HG03558 (cell line): ENCODE data around the gene PDZD2.
A peak's percentile ranks its signal among the peaks of the same experiment; 100 is the strongest.
"Not testable (repeated sequence)": the region's sequence is repeated elsewhere in the genome, so short reads cannot be mapped to it uniquely, and the experiment has no call there.

Source experiments
- ATAC-seq: cut with Tn5 transposase; IDR thresholded peaks from one replicate; pipeline ENCODE4 v1.9.1; 2021; ENCODE audit warnings: moderate number of reproducible peaks; ENCODE audit not compliant: unreplicated experiment; ENCODE audit errors: extremely low read depth

The PDZD2 gene

GRCh38 chr5:31987985-31988710, 349.2 kb downstream of the PDZD2 start:
- ATAC-seq = no peak

- no peak for ATAC-seq
Observed at GRCh38 chr5:31990081-31990650, 351.2 kb downstream of the PDZD2 start.

- no peak for ATAC-seq
Observed at GRCh38 chr5:31990701-31991110, 351.8 kb downstream of the PDZD2 start.

GRCh38 chr5:31992377-31992776, 353.4 kb downstream of the PDZD2 start:
- ATAC-seq = no peak

GRCh38 chr5:31993165-31993961, 354.4 kb downstream of the PDZD2 start:
- ATAC-seq = no peak

GRCh38 chr5:31995006-31995405, 356.1 kb downstream of the PDZD2 start:
- peak; percentile 54 for ATAC-seq

GRCh38 chr5:31995714-31996113, 356.8 kb downstream of the PDZD2 start:
- ATAC-seq = no peak

- ATAC-seq = no peak
Observed at GRCh38 chr5:31996909-31997308, 358.0 kb downstream of the PDZD2 start.

GRCh38 chr5:31999470-31999869, 360.5 kb downstream of the PDZD2 start:
- no peak for ATAC-seq

GRCh38 chr5:32000731-32001130, 361.8 kb downstream of the PDZD2 start:
- ATAC-seq = no peak

- ATAC-seq = no peak
Observed at GRCh38 chr5:32001284-32001683, 362.4 kb downstream of the PDZD2 start.

GRCh38 chr5:32001707-32002106, 362.8 kb downstream of the PDZD2 start:
- ATAC-seq = no peak

GRCh38 chr5:32002755-32003154, 363.8 kb downstream of the PDZD2 start:
- ATAC-seq = no peak

- ATAC-seq = no peak
Observed at GRCh38 chr5:32003981-32004380, 365.1 kb downstream of the PDZD2 start.

GRCh38 chr5:32004404-32004803, 365.5 kb downstream of the PDZD2 start:
- ATAC-seq = peak; percentile 62

GRCh38 chr5:32008746-32009145, 369.8 kb downstream of the PDZD2 start:
- ATAC-seq = no peak

GRCh38 chr5:32013658-32014057, 374.7 kb downstream of the PDZD2 start:
- ATAC-seq = no peak

- ATAC-seq = no peak
Observed at GRCh38 chr5:32014096-32014745, 375.3 kb downstream of the PDZD2 start.

GRCh38 chr5:32015262-32015661, 376.3 kb downstream of the PDZD2 start:
- not testable (repeated sequence) for ATAC-seq

GRCh38 chr5:32017692-32018367, 378.9 kb downstream of the PDZD2 start:
- ATAC-seq = no peak
